G401.6 (cell line): Measurements from ENCODE around the gene ZAP70.

Experiments
- FAIRE-seq: peaks from 2 replicates; lab custom pipeline; 2012; peaks lifted over from hg19 to GRCh38; lab: Jason Lieb, UNC

The ZAP70 gene

GRCh38 chr2:97788986-97789644 lies 75.7 kb downstream of the ZAP70 start:
- no peak for FAIRE-seq
